ENCODE measurements around the gene PHF19.

GRCh38 chr9:120885958-120886357 is 9.0 kb upstream of the PHF19 start:
- TF ChIP-seq CTCF (IDR thresholded peaks at IDR 0.05) (no peak), TAF1 (IDR thresholded peaks at IDR 0.05; ENCODE audit: borderline replicate concordance, low read depth, low read length) (no peak), RFX5 (IDR thresholded peaks at IDR 0.05; ENCODE audit: low read length) (no peak), POLR2AphosphoS5 (IDR thresholded peaks at IDR 0.05; ENCODE audit: low read depth, low read length) (no peak), CHD2 (IDR thresholded peaks at IDR 0.05; ENCODE audit: low read length, partially characterized antibody) (no peak), JUND (IDR thresholded peaks at IDR 0.05) (no peak), YY1 (IDR thresholded peaks at IDR 0.05; ENCODE audit: low read depth) (no peak)
